NCI-H2227 (cell line): ENCODE data around the gene CES2.
"Not testable (repeated sequence)": the region's sequence is repeated elsewhere in the genome, so short reads cannot be mapped to it uniquely, and the experiment has no call there.

Experiments
- DNase-seq: peaks from one replicate; lab custom pipeline; 2025; ENCODE audit not compliant: unreplicated experiment; lab: John Stamatoyannopoulos, UW

The CES2 gene

DNA sequence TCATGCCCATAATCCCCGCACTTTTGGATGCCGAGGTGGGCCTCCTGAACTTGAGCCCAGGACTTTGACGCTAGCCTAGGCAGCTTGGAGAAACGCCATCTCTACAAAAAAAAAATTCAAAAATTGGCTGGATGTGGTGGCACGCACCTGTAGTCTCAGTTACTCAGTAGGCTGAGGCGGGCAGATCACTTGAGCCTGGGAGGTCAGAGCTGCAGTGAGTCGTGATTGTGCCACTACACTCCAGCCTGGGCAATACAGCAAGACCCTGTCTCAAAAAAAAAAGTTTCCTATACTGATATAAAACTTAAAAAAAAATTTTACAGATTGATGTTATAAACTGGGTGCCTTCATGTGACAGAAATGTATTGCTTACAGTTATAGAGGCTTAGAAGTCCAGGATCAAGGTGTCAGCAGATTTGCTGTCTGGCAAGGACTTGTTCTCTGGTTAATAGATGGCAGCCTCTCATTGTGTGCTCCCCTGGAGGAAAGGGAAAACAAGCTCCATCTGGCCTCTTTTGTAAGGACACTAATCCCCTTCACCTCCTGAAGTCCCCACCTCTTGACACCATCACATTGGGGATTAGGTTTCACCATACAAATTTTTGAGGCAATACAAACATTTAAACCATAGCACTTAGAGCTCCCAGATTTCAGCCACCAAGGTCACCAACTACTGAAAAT, 17.3 kb downstream of the CES2 start:
- DNase-seq: no peak

DNA sequence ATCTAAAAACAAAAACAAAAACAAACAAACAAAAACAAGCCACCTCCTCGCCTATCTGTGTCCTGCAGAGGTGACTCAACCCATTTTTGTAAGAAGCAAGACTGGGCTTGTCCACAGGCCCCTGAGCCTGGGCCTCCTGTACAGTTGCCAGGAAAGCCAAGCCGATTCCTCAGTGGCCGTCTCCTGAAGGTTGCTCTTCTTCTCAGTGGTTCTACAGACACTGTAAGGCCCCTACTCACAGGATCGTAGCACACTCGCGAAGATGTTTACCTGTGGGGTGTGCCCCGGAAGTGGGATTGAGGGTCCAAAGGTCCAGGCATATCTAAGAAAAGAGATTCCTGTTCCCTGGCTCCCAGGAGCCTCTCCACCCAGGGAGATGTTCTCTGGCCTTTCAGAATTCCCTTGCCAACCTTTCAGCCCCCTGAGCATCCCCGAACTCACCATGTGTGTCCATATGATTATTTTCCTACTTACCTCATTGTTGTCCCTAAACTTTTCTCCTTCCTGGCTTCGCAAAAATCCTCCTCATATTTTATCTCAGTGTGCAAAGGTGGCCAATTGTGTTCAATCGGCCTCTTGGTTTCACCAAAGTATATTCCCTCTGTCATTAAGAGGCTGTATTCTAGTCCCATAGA, 18.3 kb downstream of the CES2 start:
- DNase-seq: no peak

GRCh38 chr16:66954097-66954659, 18.9 kb downstream of the CES2 start:
- peak; percentile 72 for DNase-seq

- not testable (repeated sequence) for DNase-seq
These were observed 20.2 kb downstream of the CES2 start for GRCh38 chr16:66955363-66956153.

DNA sequence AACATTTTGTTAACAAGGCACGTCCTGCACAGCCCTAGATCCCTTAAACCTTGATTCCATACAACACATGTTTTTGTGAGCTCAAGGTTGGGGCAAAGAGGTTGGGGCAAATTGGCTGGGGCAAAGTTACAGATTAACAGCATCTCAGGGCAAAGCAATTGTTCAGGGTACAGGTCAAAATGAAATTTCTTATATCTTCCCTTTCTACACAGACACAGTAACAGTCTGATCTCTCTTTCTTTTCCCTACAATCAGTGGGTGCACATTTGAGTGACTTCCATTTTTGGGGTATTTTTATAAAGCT, 20.8 kb downstream of the CES2 start:
- DNase-seq: not testable (repeated sequence)

GRCh38 chr16:66958857-66959703, 23.8 kb downstream of the CES2 start:
- DNase-seq: no peak

- no peak for DNase-seq
These were observed 24.4 kb downstream of the CES2 start for GRCh38 chr16:66959704-66960161.

- no peak for DNase-seq
These were observed 25.0 kb downstream of the CES2 start for GRCh38 chr16:66960270-66960669.

GRCh38 chr16:66961065-66961744, 25.9 kb downstream of the CES2 start, which contains the start of gene CES3:
CES3 (plus strand) TSS chr16:66961266; CDS start chr16:66961308, 42 bp downstream.
- peak; percentile 83 for DNase-seq

DNA sequence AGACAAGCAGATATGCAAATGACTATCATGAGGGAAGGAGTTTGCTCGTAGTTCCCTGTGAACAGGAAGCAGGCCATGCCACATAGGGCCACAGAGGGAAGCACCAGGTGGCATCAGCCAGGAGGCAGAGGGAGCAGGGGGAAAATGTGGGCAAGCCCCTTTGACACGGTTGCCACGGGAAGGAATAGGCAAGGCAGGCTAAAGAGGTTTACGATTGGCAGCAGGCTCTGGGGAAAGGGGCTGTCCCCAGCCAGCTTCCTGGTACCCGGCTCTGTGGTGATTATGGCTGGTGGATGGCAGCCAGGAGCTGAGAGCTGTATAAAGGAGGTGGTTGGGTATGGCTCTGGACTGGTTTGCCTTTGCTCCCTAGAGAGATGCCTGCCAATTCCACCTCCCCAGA, 26.6 kb downstream of the CES2 start:
- no peak for DNase-seq

- DNase-seq: no peak
These were observed 28.7 kb downstream of the CES2 start for GRCh38 chr16:66964049-66964448.

DNA sequence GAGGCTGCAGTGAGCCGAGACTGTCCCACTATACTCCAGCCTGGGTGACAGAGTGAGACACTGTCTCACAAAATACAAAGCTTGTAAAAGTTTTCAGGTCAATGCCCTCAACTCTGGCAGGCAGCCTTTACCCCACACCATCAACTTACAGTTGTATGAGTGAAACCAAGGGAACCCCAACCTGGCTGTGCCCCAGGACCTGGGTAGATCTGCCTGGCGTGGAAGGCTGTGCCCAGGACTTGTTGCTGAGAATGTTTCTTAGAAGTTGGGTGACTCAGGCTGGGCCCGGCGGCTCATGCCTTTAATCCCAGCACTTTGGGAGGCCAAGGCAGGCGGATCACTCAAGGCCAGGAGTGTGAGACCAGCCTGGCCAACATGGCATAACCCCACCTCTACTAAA, 33.5 kb downstream of the CES2 start:
- DNase-seq: no peak

DNA sequence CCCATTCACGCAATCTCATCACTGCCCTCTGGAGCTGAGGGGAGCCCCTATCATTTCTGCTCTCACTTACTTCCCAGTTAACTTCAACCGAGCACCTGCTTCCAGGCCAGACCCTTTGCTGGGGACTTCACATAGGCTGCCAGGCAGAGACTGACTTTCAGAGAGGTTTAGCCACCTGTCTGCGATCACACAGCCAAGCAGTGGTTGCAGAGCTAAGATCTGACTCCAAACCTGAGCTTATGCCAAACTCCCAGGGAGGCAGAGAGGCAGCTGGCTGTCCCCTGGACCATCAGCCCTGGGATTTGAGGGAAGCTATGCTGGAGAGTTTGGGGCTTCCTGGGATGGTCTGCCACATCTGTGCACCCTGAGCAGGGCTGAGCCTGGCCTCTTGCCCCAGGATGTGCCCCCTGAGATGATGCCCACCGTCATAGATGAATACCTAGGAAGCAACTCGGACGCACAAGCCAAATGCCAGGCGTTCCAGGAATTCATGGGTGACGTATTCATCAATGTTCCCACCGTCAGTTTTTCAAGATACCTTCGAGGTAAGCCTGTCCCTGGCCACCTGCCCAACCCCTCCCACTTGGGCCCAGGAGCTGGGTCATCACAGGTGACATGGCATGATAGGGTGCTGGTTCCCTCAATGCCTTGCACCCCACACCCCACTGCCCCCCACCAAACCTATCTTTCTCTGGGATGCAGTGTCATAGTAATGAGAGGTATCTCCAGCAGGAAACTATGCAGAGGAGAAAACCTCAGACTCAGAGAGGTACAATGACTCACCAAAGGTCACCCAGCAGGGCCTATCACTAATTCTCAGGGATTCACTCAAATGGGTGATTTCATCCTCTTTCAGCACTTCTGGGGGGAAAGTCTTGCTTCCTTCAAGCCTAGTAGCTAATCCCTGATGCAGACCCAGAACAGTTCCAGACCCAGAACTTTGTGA, 35.7 kb downstream of the CES2 start:
- no peak for DNase-seq

DNA sequence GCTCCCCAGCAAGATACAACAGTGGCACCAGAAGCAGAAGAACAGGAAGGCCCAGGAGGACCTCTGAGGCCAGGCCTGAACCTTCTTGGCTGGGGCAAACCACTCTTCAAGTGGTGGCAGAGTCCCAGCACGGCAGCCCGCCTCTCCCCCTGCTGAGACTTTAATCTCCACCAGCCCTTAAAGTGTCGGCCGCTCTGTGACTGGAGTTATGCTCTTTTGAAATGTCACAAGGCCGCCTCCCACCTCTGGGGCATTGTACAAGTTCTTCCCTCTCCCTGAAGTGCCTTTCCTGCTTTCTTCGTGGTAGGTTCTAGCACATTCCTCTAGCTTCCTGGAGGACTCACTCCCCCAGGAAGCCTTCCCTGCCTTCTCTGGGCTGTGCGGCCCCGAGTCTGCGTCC, 37.7 kb downstream of the CES2 start:
- no peak for DNase-seq

DNA sequence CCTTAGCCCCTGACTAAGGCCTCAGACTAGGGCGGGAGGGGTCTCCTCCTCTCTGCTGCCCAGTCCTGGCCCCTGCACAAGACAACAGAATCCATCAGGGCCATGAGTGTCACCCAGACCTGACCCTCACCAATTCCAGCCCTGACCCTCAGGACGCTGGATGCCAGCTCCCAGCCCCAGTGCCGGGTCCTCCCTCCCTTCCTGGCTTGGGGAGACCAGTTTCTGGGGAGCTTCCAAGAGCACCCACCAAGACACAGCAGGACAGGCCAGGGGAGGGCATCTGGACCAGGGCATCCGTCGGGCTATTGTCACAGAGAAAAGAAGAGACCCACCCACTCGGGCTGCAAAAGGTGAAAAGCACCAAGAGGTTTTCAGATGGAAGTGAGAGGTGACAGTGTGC, 38.4 kb downstream of the CES2 start:
- DNase-seq: no peak

DNA sequence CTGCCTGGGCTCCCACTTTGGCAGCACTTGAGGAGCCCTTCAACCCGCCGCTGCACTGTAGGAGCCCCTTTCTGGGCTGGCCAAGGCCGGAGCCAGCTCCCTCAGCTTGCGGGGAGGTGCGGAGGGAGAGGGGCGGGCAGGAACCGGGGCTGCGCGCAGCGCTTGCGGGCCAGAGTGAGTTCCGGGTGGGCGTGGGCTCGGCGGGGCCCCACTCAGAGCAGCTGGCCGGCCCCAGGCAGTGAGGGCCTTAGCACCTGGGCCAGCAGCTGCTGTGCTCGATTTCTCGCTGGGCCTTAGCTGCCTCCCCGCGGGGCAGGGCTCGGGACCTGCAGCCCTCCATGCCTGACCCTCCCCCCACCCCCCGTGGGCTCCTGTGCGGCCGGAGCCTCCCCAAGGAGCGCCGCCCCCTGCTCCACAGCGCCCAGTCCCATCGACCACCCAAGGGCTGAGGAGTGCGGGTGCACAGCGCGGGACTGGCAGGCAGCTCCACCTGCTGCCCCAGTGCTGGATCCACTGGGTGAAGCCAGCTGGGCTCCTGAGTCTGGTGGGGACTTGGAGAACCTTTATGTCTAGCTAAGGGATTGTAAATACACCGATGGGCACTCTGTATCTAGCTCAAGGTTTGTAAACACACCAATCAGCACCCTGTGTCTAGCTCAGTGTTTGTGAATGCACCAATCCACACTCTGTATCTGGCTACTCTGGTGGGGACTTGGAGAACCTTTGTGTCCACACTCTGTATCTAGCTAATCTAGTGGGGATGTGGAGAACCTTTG, 39.0 kb downstream of the CES2 start:
- DNase-seq: not testable (repeated sequence)

DNA sequence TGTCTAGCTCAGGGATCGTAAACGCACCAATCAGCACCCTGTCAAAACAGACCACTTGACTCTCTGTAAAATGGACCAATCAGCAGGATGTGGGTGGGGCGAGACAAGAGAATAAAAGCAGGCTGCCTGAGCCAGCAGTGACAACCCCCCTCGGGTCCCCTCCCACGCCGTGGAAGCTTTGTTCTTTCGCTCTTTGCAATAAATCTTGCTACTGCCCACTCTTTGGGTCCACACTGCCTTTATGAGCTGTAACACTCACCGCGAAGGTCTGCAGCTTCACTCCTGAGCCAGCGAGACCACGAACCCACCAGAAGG, 39.6 kb downstream of the CES2 start:
- DNase-seq: not testable (repeated sequence)

- no peak for DNase-seq
These were observed 40.1 kb downstream of the CES2 start for GRCh38 chr16:66975302-66975893.
